HepG2 (cell line): ENCODE measurements around the gene SAMD8. TPM values are rescaled to one million over a fixed set of nuclear protein-coding genes. Genes with fewer than 3 reads are reported as not detected.

Experiments
- ATF2 ChIP-seq: sonication (generic); formaldehyde crosslinking; IDR thresholded peaks from 2 replicates; pipeline ENCODE4 v1.4.0; 2020; ENCODE audit warnings: missing genetic modification reagents
- ETV6 ChIP-seq: sonication (generic); formaldehyde crosslinking; conservative IDR thresholded peaks from 2 replicates; pipeline ENCODE4 v1.4.0; 2020; ENCODE audit warnings: missing genetic modification reagents
- FOXA1 ChIP-seq, 2 experiments: fragments of 450-650 bp in 1 of 2; sonication (generic) in 1 of 2; formaldehyde crosslinking in 1 of 2; IDR thresholded peaks; 2 replicates each; pipeline versions ENCODE4 v1.4.0 to v1.6.1; 2016 to 2020; ENCODE audit warnings: missing genetic modification reagents in 1 of 2
- FOXA3 ChIP-seq: IDR thresholded peaks from 2 replicates; pipeline ENCODE4 v1.6.1; 2016; ENCODE audit warnings: missing genetic modification reagents, missing compliant biosample characterization
- FOXP1 ChIP-seq, 2 experiments: fragments of 450-650 bp in 1 of 2; IDR thresholded peaks; 2 replicates each; pipeline ENCODE4 v1.6.1; 2017 to 2018; ENCODE audit warnings: antibody characterized with exemption in 1 of 2
- ISL2 ChIP-seq: sonication (generic); formaldehyde crosslinking; IDR thresholded peaks from 2 replicates; pipeline ENCODE4 v1.5.0; 2020; ENCODE audit warnings: missing genetic modification reagents
- KDM6A ChIP-seq: IDR thresholded peaks from 2 replicates; pipeline ENCODE4 v1.6.1; 2016; ENCODE audit warnings: low read depth
- PHF5A ChIP-seq: IDR thresholded peaks from one replicate; pipeline ENCODE4 v1.6.1; 2018; ENCODE audit warnings: low read depth, missing genetic modification reagents; ENCODE audit not compliant: unreplicated experiment
- SALL1 ChIP-seq: sonication (generic); formaldehyde crosslinking; IDR thresholded peaks from 2 replicates; pipeline ENCODE4 v1.8.0; 2022; ENCODE audit warnings: mild to moderate bottlenecking, missing genetic modification reagents
- ZFAT ChIP-seq: sonication (generic); formaldehyde crosslinking; conservative IDR thresholded peaks from 2 replicates; pipeline ENCODE4 v1.8.1; 2023; ENCODE audit warnings: missing genetic modification reagents, inconsistent platforms
- ZNF121 ChIP-seq: sonication (generic); formaldehyde crosslinking; IDR thresholded peaks from 2 replicates; pipeline ENCODE4 v1.5.0; 2020; ENCODE audit warnings: mild to moderate bottlenecking, missing genetic modification reagents
- ZNF124 ChIP-seq: sonication (generic); formaldehyde crosslinking; IDR thresholded peaks from 2 replicates; pipeline ENCODE4 v1.4.0; 2020; ENCODE audit warnings: missing genetic modification reagents
- ZNF207 ChIP-seq: fragments of 450-650 bp; IDR thresholded peaks from 2 replicates; pipeline ENCODE4 v1.6.1; 2016; ENCODE audit warnings: antibody characterized with exemption, borderline replicate concordance
- ZNF24 ChIP-seq: fragments of 450-650 bp; IDR thresholded peaks from 2 replicates; pipeline ENCODE4 v1.6.1; 2017; ENCODE audit warnings: antibody characterized with exemption, mild to moderate bottlenecking
- ZNF33B ChIP-seq: sonication (generic); formaldehyde crosslinking; IDR thresholded peaks from 2 replicates; pipeline ENCODE4 v1.5.1; 2020; ENCODE audit warnings: mild to moderate bottlenecking, missing genetic modification reagents
- ZNF354B ChIP-seq: sonication (generic); formaldehyde crosslinking; IDR thresholded peaks from 2 replicates; pipeline ENCODE4 v1.8.0; 2022; ENCODE audit warnings: mild to moderate bottlenecking, missing genetic modification reagents
- ZNF432 ChIP-seq: sonication (generic); formaldehyde crosslinking; IDR thresholded peaks from 2 replicates; pipeline ENCODE4 v1.5.0; 2020; ENCODE audit warnings: missing genetic modification reagents, mild to moderate bottlenecking, borderline replicate concordance
- ZNF652 ChIP-seq: IDR thresholded peaks from 2 replicates; pipeline ENCODE4 v1.6.1; 2016; ENCODE audit warnings: low read depth, borderline replicate concordance
- ZNF720 ChIP-seq: sonication (generic); formaldehyde crosslinking; IDR thresholded peaks from 2 replicates; pipeline ENCODE4 v1.4.0; 2020; ENCODE audit warnings: missing genetic modification reagents
- ZNF747 ChIP-seq: sonication (generic); formaldehyde crosslinking; IDR thresholded peaks from 2 replicates; pipeline ENCODE4 v1.8.1; 2023; ENCODE audit warnings: missing genetic modification reagents, mild to moderate bottlenecking, borderline replicate concordance
- ZNF782 ChIP-seq: sonication (generic); formaldehyde crosslinking; IDR thresholded peaks from 2 replicates; pipeline ENCODE4 v1.4.0; 2020; ENCODE audit warnings: missing genetic modification reagents, mild to moderate bottlenecking, borderline replicate concordance
- polyA plus RNA-seq, 8 experiments: library from polyadenylated mRNA; depleted of rRNA in 3 of 8; stranded (reverse) in 7 of 8; unstranded in 1 of 8; fragments of >200 nt; fragmentation: Illumina TruSeq in 4 of 8; extraction: Trizol in 4 of 8; gene quantifications; 2 replicates each; pipeline versions ENCODE4 v1.2.1 to v1.2.3, GENCODE V29; 2011 to 2016; ENCODE audit warnings: low read depth in 4 of 8, missing spikeins in 1 of 8, mixed read lengths in 1 of 8; ENCODE audit not compliant: insufficient read depth in 1 of 8
- total RNA-seq, 5 experiments: library from RNA; depleted of rRNA; stranded (reverse); fragments of >200 nt; fragmentation: Illumina TruSeq; extraction: Trizol; gene quantifications; 2 replicates each; pipeline ENCODE4 v1.2.3, GENCODE V29; 2016; ENCODE audit warnings: low read depth in 1 of 5
- TF ChIP-seq, protein P1 (sequence below): sonication (generic); formaldehyde crosslinking; IDR thresholded peaks from 2 replicates; pipeline ENCODE4 v1.8.0; 2022; ENCODE audit warnings: mild to moderate bottlenecking, missing genetic modification reagents, borderline replicate concordance
- TF ChIP-seq, protein P2 (sequence below): sonication (generic); formaldehyde crosslinking; IDR thresholded peaks from 2 replicates; pipeline ENCODE4 v1.4.0; 2020; ENCODE audit warnings: missing genetic modification reagents
- TF ChIP-seq, protein P3 (sequence below): sonication (generic); formaldehyde crosslinking; IDR thresholded peaks from 2 replicates; pipeline ENCODE4 v1.5.0; 2020; ENCODE audit warnings: missing genetic modification reagents

SAMD8 gene
- total and polyA plus RNA-seq, 2 of the 13 experiments (the other 11 are each of a cell fraction or from before 2014, with no cell fraction given) = 10.4 to 13.2 TPM

GRCh38 chr10:75168275-75168674 is 56.8 kb downstream of the SAMD8 start (continued):
- TF ChIP-seq, protein P1, sequence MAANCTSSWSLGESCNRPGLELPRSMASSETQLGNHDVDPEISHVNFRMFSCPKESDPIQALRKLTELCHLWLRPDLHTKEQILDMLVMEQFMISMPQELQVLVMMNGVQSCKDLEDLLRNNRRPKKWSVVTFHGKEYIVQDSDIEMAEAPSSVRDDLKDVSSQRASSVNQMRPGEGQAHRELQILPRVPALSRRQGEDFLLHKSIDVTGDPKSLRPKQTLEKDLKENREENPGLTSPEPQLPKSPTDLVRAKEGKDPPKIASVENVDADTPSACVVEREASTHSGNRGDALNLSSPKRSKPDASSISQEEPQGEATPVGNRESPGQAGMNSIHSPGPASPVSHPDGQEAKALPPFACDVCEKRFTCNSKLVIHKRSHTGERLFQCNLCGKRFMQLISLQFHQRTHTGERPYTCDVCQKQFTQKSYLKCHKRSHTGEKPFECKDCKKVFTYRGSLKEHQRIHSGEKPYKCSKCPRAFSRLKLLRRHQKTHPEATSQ (CRISPR knock-in tag) = no peak
- TF ChIP-seq ZFAT = no peak
- peak; percentile 60; the same call in 1 of the 2 replicates for TF ChIP-seq ZNF124
- TF ChIP-seq KDM6A (CRISPR knock-in tag) = peak; percentile 62; the same call in 1 of the 2 replicates
- TF ChIP-seq PHF5A (CRISPR knock-in tag) = no peak
- no peak for TF ChIP-seq ZNF652 (CRISPR knock-in tag)
- TF ChIP-seq ETV6 (CRISPR knock-in tag) = no peak
- no peak for TF ChIP-seq ZNF33B (CRISPR knock-in tag)
- no peak for TF ChIP-seq ZNF747
- TF ChIP-seq ZNF207 = no peak
- TF ChIP-seq ISL2 = peak; percentile 98
- TF ChIP-seq, protein P2, sequence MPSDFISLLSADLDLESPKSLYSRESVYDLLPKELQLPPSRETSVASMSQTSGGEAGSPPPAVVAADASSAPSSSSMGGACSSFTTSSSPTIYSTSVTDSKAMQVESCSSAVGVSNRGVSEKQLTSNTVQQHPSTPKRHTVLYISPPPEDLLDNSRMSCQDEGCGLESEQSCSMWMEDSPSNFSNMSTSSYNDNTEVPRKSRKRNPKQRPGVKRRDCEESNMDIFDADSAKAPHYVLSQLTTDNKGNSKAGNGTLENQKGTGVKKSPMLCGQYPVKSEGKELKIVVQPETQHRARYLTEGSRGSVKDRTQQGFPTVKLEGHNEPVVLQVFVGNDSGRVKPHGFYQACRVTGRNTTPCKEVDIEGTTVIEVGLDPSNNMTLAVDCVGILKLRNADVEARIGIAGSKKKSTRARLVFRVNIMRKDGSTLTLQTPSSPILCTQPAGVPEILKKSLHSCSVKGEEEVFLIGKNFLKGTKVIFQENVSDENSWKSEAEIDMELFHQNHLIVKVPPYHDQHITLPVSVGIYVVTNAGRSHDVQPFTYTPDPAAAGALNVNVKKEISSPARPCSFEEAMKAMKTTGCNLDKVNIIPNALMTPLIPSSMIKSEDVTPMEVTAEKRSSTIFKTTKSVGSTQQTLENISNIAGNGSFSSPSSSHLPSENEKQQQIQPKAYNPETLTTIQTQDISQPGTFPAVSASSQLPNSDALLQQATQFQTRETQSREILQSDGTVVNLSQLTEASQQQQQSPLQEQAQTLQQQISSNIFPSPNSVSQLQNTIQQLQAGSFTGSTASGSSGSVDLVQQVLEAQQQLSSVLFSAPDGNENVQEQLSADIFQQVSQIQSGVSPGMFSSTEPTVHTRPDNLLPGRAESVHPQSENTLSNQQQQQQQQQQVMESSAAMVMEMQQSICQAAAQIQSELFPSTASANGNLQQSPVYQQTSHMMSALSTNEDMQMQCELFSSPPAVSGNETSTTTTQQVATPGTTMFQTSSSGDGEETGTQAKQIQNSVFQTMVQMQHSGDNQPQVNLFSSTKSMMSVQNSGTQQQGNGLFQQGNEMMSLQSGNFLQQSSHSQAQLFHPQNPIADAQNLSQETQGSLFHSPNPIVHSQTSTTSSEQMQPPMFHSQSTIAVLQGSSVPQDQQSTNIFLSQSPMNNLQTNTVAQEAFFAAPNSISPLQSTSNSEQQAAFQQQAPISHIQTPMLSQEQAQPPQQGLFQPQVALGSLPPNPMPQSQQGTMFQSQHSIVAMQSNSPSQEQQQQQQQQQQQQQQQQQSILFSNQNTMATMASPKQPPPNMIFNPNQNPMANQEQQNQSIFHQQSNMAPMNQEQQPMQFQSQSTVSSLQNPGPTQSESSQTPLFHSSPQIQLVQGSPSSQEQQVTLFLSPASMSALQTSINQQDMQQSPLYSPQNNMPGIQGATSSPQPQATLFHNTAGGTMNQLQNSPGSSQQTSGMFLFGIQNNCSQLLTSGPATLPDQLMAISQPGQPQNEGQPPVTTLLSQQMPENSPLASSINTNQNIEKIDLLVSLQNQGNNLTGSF = no peak
- TF ChIP-seq, protein P3, sequence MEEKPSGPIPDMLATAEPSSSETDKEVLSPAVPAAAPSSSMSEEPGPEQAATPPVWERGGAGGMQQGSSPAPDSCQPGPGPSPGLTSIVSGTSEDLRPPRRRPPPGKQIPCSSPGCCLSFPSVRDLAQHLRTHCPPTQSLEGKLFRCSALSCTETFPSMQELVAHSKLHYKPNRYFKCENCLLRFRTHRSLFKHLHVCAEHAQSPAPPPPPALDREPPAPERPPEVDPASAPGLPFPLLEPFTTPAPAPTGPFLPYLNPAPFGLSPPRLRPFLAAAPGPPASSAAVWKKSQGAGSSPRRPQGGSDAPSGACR (CRISPR knock-in tag) = no peak
- TF ChIP-seq FOXA1 (IDR thresholded peaks at IDR 0.05) = peak; percentile 71
- peak; percentile 81 for TF ChIP-seq FOXA1 (CRISPR knock-in tag; IDR thresholded peaks at IDR 0.05)
- TF ChIP-seq ZNF432 = no peak
- TF ChIP-seq ZNF720 (CRISPR knock-in tag) = no peak
- TF ChIP-seq ZNF24 = no peak
- TF ChIP-seq FOXP1 (IDR thresholded peaks at IDR 0.05) = peak; percentile 60; the same call in 1 of the 2 replicates
- peak; percentile 90 for TF ChIP-seq FOXP1 (CRISPR knock-in tag; IDR thresholded peaks at IDR 0.05)
- peak; percentile 96 for TF ChIP-seq FOXA3 (CRISPR knock-in tag)
- peak; percentile 66 for TF ChIP-seq ATF2 (CRISPR knock-in tag)
- TF ChIP-seq SALL1 (CRISPR knock-in tag) = no peak; the same call in 1 of the 2 replicates
- TF ChIP-seq ZNF121 (CRISPR knock-in tag) = no peak
- TF ChIP-seq ZNF782 = no peak
- no peak for TF ChIP-seq ZNF354B
